HG03439 (cell line): Measurements from ENCODE around the gene AFF3.
"Not testable (repeated sequence)": the region's sequence is repeated elsewhere in the genome, so short reads cannot be mapped to it uniquely, and the experiment has no call there.

Experiments used
- ATAC-seq: cut with Tn5 transposase; IDR thresholded peaks from one replicate; pipeline ENCODE4 v1.9.1; 2021; ENCODE audit warnings: mild to moderate bottlenecking, moderate library complexity; ENCODE audit not compliant: unreplicated experiment

AFF3 gene

GRCh38 chr2:99772591-99773331 is 369.6 kb downstream of the AFF3 start:
- ATAC-seq: no peak

GRCh38 chr2:99771681-99772333 is 370.6 kb downstream of the AFF3 start:
- no peak for ATAC-seq

- ATAC-seq: no peak
Observed at GRCh38 chr2:99770876-99771275, 371.5 kb downstream of the AFF3 start.

- no peak for ATAC-seq
Observed at GRCh38 chr2:99765731-99766318, 376.6 kb downstream of the AFF3 start.

GRCh38 chr2:99763764-99764163 is 378.6 kb downstream of the AFF3 start:
- ATAC-seq: no peak

- ATAC-seq: no peak
Observed at GRCh38 chr2:99762714-99763113, 379.7 kb downstream of the AFF3 start.

- ATAC-seq: no peak
Observed at GRCh38 chr2:99757611-99758114, 384.7 kb downstream of the AFF3 start.

- ATAC-seq: no peak
Observed at GRCh38 chr2:99756059-99756458, 386.3 kb downstream of the AFF3 start.

- ATAC-seq: no peak
Observed at GRCh38 chr2:99754210-99754609, 388.2 kb downstream of the AFF3 start.

- ATAC-seq: no peak
Observed at GRCh38 chr2:99753505-99753904, 388.9 kb downstream of the AFF3 start.

- ATAC-seq: no peak
Observed at GRCh38 chr2:99748344-99748743, 394.0 kb downstream of the AFF3 start.

GRCh38 chr2:99747842-99748241 is 394.5 kb downstream of the AFF3 start:
- no peak for ATAC-seq

- no peak for ATAC-seq
Observed at GRCh38 chr2:99743146-99743545, 399.2 kb downstream of the AFF3 start.

- no peak for ATAC-seq
Observed at GRCh38 chr2:99737537-99737936, 404.9 kb downstream of the AFF3 start.

- no peak for ATAC-seq
Observed at GRCh38 chr2:99735753-99736152, 406.6 kb downstream of the AFF3 start.

- not testable (repeated sequence) for ATAC-seq
Observed at GRCh38 chr2:99735314-99735713, 407.1 kb downstream of the AFF3 start.

- ATAC-seq: no peak
Observed at GRCh38 chr2:99734236-99734635, 408.2 kb downstream of the AFF3 start.

- ATAC-seq: no peak
Observed at GRCh38 chr2:99729104-99730025, 413.0 kb downstream of the AFF3 start.

GRCh38 chr2:99728166-99728565 is 414.2 kb downstream of the AFF3 start:
- ATAC-seq: no peak

- no peak for ATAC-seq
Observed at GRCh38 chr2:99727199-99727598, 415.2 kb downstream of the AFF3 start.

- ATAC-seq: no peak
Observed at GRCh38 chr2:99726691-99727090, 415.7 kb downstream of the AFF3 start.
